ENCODE measurements around the gene PRRG3.

The PRRG3 gene

GRCh38 chrX:151710457-151710856 lies 15.2 kb downstream of the PRRG3 start:
- Histone ChIP-seq H3K4me1 (no peaks in the 10 kb centered on the region), H3K27ac (no peak overlapping the region), H3K4me3 (no peak overlapping the region), H3K27me3 (no peaks in the 10 kb centered on the region), H3K9me3 (no peaks in the 10 kb centered on the region), H3K36me3 (no peaks in the 10 kb centered on the region)
- DNase-seq: no peak
- TF ChIP-seq CTCF (IDR thresholded peaks at IDR 0.05): no peak
- intact Hi-C loops (cut with DNase I; ENCODE audit: low total_unique reads): no loop called here

GRCh38 chrX:151711154-151711553 lies 15.9 kb downstream of the PRRG3 start:
- TF ChIP-seq CTCF (IDR thresholded peaks at IDR 0.05): no peak
- Histone ChIP-seq H3K4me1 (no peaks in the 10 kb centered on the region), H3K36me3 (no peaks in the 10 kb centered on the region), H3K27ac (no peak overlapping the region), H3K9me3 (no peaks in the 10 kb centered on the region), H3K4me3 (no peak overlapping the region), H3K27me3 (no peaks in the 10 kb centered on the region)
- DNase-seq: no peak
- intact Hi-C loops (cut with DNase I; ENCODE audit: low total_unique reads): no loop called here

GRCh38 chrX:151711787-151712186 lies 16.5 kb downstream of the PRRG3 start:
- Histone ChIP-seq H3K9me3 (no peaks in the 10 kb centered on the region), H3K4me3 (no peak overlapping the region), H3K27ac (no peak overlapping the region), H3K4me1 (no peaks in the 10 kb centered on the region), H3K36me3 (no peaks in the 10 kb centered on the region), H3K27me3 (no peaks in the 10 kb centered on the region)
- TF ChIP-seq CTCF (IDR thresholded peaks at IDR 0.05): no peak
- DNase-seq: no peak
- intact Hi-C loops (cut with DNase I; ENCODE audit: low total_unique reads): no loop called here

GRCh38 chrX:151712253-151712652 lies 17.0 kb downstream of the PRRG3 start:
- Histone ChIP-seq H3K4me1 (no peaks in the 10 kb centered on the region), H3K27me3 (no peaks in the 10 kb centered on the region), H3K9me3 (no peaks in the 10 kb centered on the region), H3K27ac (no peak overlapping the region), H3K36me3 (no peaks in the 10 kb centered on the region), H3K4me3 (no peak overlapping the region)
- no peak for DNase-seq
- intact Hi-C loops (cut with DNase I; ENCODE audit: low total_unique reads): no loop called here
- no peak for TF ChIP-seq CTCF (IDR thresholded peaks at IDR 0.05)

GRCh38 chrX:151713849-151714248 lies 18.6 kb downstream of the PRRG3 start:
- Histone ChIP-seq H3K36me3 (no peaks in the 10 kb centered on the region), H3K4me1 (no peaks in the 10 kb centered on the region), H3K27ac (no peak overlapping the region), H3K9me3 (no peaks in the 10 kb centered on the region), H3K27me3 (no peaks in the 10 kb centered on the region), H3K4me3 (no peak overlapping the region)
- DNase-seq: no peak
- intact Hi-C loops (cut with DNase I; ENCODE audit: low total_unique reads): no loop called here
- TF ChIP-seq CTCF (IDR thresholded peaks at IDR 0.05): no peak

GRCh38 chrX:151714362-151714761 lies 19.1 kb downstream of the PRRG3 start:
- Histone ChIP-seq H3K4me1 (no peaks in the 10 kb centered on the region), H3K4me3 (no peak overlapping the region), H3K36me3 (no peaks in the 10 kb centered on the region), H3K9me3 (no peaks in the 10 kb centered on the region), H3K27ac (no peak overlapping the region), H3K27me3 (no peaks in the 10 kb centered on the region)
- TF ChIP-seq CTCF (IDR thresholded peaks at IDR 0.05): no peak
- intact Hi-C loops (cut with DNase I; ENCODE audit: low total_unique reads): no loop called here
- DNase-seq: no peak
